Natural killer cell (primary cell): ENCODE measurements around the gene TEAD3. TPM values are rescaled to one million over a fixed set of nuclear protein-coding genes. Genes with fewer than 3 reads are reported as not detected.

Experiments
- ATAC-seq, 3 donors: fragments of 150-1000 bp in 2 of 3; fragments of 200-7000 bp in 1 of 3; cut with Tn5 transposase; 1 replicate in 1 of 3; 2 replicates in 2 of 3; pipeline ENCODE4 v1.10.0; 2021; ENCODE audit warnings: mild to moderate bottlenecking in 2 of 3, moderate library complexity in 2 of 3
- DNase-seq, 2 donors: peaks; one replicate each; pipeline versions ENCODE4 v3.0.0 to v3.0.0-alpha.2; 2013 to 2021; ENCODE audit warnings: mixed read lengths in 1 of 2
- H3K27ac ChIP-seq: one replicate; pipeline ENCODE4 v1.5.1; 2013; ENCODE audit warnings: mild to moderate bottlenecking, low read length
- H3K27me3 ChIP-seq: one replicate; pipeline ENCODE4 v1.6.1; 2013; ENCODE audit warnings: low read length; ENCODE audit not compliant: control insufficient read depth, insufficient read depth
- H3K36me3 ChIP-seq: one replicate; pipeline ENCODE4 v1.6.1; 2013; ENCODE audit warnings: low read length; ENCODE audit not compliant: control insufficient read depth, insufficient read depth
- H3K4me1 ChIP-seq: one replicate; pipeline ENCODE4 v1.6.1; 2013; ENCODE audit warnings: low read length; ENCODE audit not compliant: control insufficient read depth, insufficient read depth
- H3K4me3 ChIP-seq: one replicate; pipeline ENCODE4 v1.5.1; 2013; ENCODE audit warnings: low read length
- H3K9me3 ChIP-seq: one replicate; pipeline ENCODE4 v1.6.1; 2013; ENCODE audit warnings: low read length; ENCODE audit not compliant: control insufficient read depth, insufficient read depth
- H3K27ac Mint-ChIP-seq, 2 donors: one replicate each; pipeline ENCODE4 v1.8.0; 2022; ENCODE audit warnings: mild to moderate bottlenecking in 2 of 2, mixed read lengths in 2 of 2, moderate library complexity in 1 of 2
- H3K27me3 Mint-ChIP-seq, 2 donors: one replicate each; pipeline ENCODE4 v1.8.0; 2022; ENCODE audit warnings: low read depth in 2 of 2, mixed read lengths in 2 of 2
- H3K36me3 Mint-ChIP-seq: one replicate; pipeline ENCODE4 v1.8.0; 2022; ENCODE audit warnings: mixed read lengths
- H3K4me1 Mint-ChIP-seq, 2 donors: one replicate each; pipeline ENCODE4 v1.8.0; 2022; ENCODE audit warnings: mixed read lengths in 2 of 2
- H3K4me3 Mint-ChIP-seq: one replicate; pipeline ENCODE4 v1.8.0; 2022; ENCODE audit warnings: mild to moderate bottlenecking, moderate library complexity, mixed read lengths
- H3K9me3 Mint-ChIP-seq, 2 donors: one replicate each; pipeline ENCODE4 v1.8.0; 2022; ENCODE audit warnings: mixed read lengths in 2 of 2
- CTCF ChIP-seq: fragments of 200-600 bp; IDR thresholded peaks from one replicate; pipeline ENCODE4 v1.8.0; 2022; ENCODE audit warnings: antibody characterized with exemption
- WGBS: methylation state at CpG from one replicate; pipeline ENCODE4 v1.1.7; 2013; ENCODE audit warnings: missing lambda C conversion rate; ENCODE audit not compliant: insufficient coverage; 5-methylcytosine and 5-hydroxymethylcytosine counted together
- intact Hi-C: fragments of 100-400 bp; cut with micrococcal nuclease; formaldehyde crosslinking; loops from one replicate; pipeline ENCODE4 v1.14.2; 2022
- total RNA-seq, 4 donors: library from RNA; stranded (reverse); fragments of 120-200 nt in 1 of 4; gene quantifications; one replicate each; pipeline versions ENCODE4 v1.2.3 to v1.2.4, GENCODE V29; 2013 to 2022

The TEAD3 gene
- total RNA-seq, 3 donors from 2014 or later (not counting 1 experiment from before 2014, with no cell fraction given) = 0.39 TPM; not detected in 2

- no peaks in the 10 kb centered on the region for H3K9me3 Mint-ChIP-seq
These were observed 17.7 kb upstream of the TEAD3 start for GRCh38 chr6:35514587-35514986.

GRCh38 chr6:35512740-35513139 is 15.9 kb upstream of the TEAD3 start, which contains the start of gene TULP1:
TULP1 (minus strand) TSS chr6:35512896; CDS start chr6:35512858, 38 bp downstream.
- Mint-ChIP-seq H3K4me3 (no peak within 1 kb of the TSS), H3K27me3 (peaks cover 8 to 30% of the 10 kb centered on the region in 2 donors), H3K9me3 (no peaks in the 10 kb centered on the region), H3K27ac (no peak within 1 kb of the TSS), H3K36me3 (no peaks in the 10 kb centered on the region), H3K4me1 (peaks cover 0 to 18% of the 10 kb centered on the region in 2 donors)
- 90% methylated on average over 9 of the region's 10 CpGs for WGBS
- intact Hi-C loops = no loop called here
- TF ChIP-seq CTCF = no peak
- no peaks in the 10 kb centered on the region for H3K9me3 ChIP-seq
- DNase-seq (no peak), ATAC-seq (no peak)
- H3K36me3 ChIP-seq = no peaks in the 10 kb centered on the region
- no peak within 1 kb of the TSS for H3K4me3 ChIP-seq
- H3K27ac ChIP-seq = no peak within 1 kb of the TSS
- peaks cover 8% of the 10 kb centered on the region for H3K4me1 ChIP-seq
- peaks cover 10% of the 10 kb centered on the region for H3K27me3 ChIP-seq

More at GRCh38 chr6:35514587-35514986, 17.7 kb upstream of the TEAD3 start:
- no peak overlapping the region for H3K27ac Mint-ChIP-seq
- no peak overlapping the region for H3K4me3 Mint-ChIP-seq
- peaks cover 0 to 21% of the 10 kb centered on the region in 2 donors for H3K4me1 Mint-ChIP-seq
- Histone ChIP-seq H3K9me3 (no peaks in the 10 kb centered on the region), H3K27me3 (peaks cover 10% of the 10 kb centered on the region), H3K27ac (no peak overlapping the region), H3K4me1 (peaks cover 8% of the 10 kb centered on the region), H3K4me3 (no peak overlapping the region), H3K36me3 (no peaks in the 10 kb centered on the region)
- no peaks in the 10 kb centered on the region for H3K36me3 Mint-ChIP-seq
- 83% methylated on average over 3 of the region's 4 CpGs for WGBS
- intact Hi-C loops = no loop called here
- H3K27me3 Mint-ChIP-seq = peaks cover 8 to 26% of the 10 kb centered on the region in 2 donors
- no peak for ATAC-seq
- no peak for DNase-seq
- no peak for TF ChIP-seq CTCF

GRCh38 chr6:35512006-35512405 is 15.1 kb upstream of the TEAD3 start:
- no peak overlapping the region for H3K4me3 Mint-ChIP-seq

More at GRCh38 chr6:35512006-35512405, 15.1 kb upstream of the TEAD3 start:
- Mint-ChIP-seq H3K4me1 (peaks cover 0 to 18% of the 10 kb centered on the region in 2 donors), H3K9me3 (no peaks in the 10 kb centered on the region), H3K27me3 (peaks cover 8 to 30% of the 10 kb centered on the region in 2 donors), H3K27ac (no peak overlapping the region), H3K36me3 (no peaks in the 10 kb centered on the region)
- peaks cover 8% of the 10 kb centered on the region for H3K4me1 ChIP-seq
- TF ChIP-seq CTCF = no peak
- 14% methylated on average over 25 of the region's 26 CpGs for whole genome bisulfite sequencing
- H3K4me3 ChIP-seq = no peak overlapping the region
- no peak for ATAC-seq
- no peak overlapping the region for H3K27ac ChIP-seq
- H3K36me3 ChIP-seq = no peaks in the 10 kb centered on the region
- intact Hi-C loops = no loop called here
- no peaks in the 10 kb centered on the region for H3K9me3 ChIP-seq
- peaks cover 10% of the 10 kb centered on the region for H3K27me3 ChIP-seq
- no peak for DNase-seq
